ENCODE measurements around the gene EDRF1.

EDRF1 gene

DNA sequence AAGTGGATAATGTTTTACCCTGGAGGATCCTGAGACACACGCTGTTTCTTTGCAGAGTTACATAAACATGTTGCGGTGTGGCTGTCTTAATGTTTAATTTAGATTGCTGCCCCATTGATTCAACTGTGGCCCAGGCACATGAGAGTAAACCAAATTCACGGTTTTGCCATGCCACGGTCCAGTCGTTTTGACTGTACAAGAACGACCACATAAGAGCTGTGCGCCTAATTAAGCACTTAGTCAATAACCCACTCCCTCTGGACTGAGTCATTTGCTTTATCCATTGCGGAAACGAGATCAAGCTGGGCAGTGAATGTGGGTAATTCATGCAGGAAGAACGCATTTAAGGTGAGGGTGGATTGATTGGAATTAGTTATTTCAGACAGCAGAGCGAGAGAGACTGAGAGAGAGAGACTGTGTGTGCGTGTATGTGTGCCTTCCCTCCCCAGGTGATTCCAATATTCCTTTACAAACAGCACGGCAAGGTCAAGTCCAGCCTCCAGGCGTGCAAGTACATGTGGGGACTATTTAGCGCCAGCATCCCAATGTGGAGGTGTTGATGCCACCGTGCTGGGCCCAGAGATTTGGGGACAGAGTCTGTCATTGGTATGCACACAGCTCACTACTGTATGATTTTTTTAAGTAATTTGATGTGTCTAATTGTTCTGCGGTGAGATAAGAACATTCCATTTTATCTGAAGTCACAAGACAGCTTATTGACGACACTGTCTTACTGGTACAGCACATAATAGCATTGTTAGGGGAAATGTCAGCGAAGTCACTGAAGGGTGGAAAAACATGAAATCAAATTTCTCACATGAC, 28.1 kb upstream of the EDRF1 start:
- Histone ChIP-seq H3K27ac (ENCODE audit: extremely low read depth, low read depth, low read length) (peak overlapping the region; percentile 35; the same call in 1 of the 2 replicates), H3K4me1 (ENCODE audit: control insufficient read depth, insufficient read depth, low read length) (peaks cover 33% of the 10 kb centered on the region), H3K4me3 (ENCODE audit: low read depth, low read length) (no peak overlapping the region), H3K9me3 (ENCODE audit: control insufficient read depth, insufficient read depth, low read depth, low read length) (no peaks in the 10 kb centered on the region), H3K36me3 (ENCODE audit: control insufficient read depth in 2 of 2, insufficient read depth in 1 of 2, low read length in 2 of 2) (no peaks in the 10 kb centered on the region)
- POLR2A ChIA-PET, result interaction anchor here (0.6 to 1.3 kb wide), 5 partner anchors 9 to 531 kb away, joined by 3 to 10 read pairs (median 5); partner anchors contain the start of genes CTBP2, EDRF1 and TEX36
- CTCF ChIA-PET, result interaction anchor here (0.6 to 0.7 kb wide), 2 partner anchors 34 to 739 kb away, joined by 3 read pairs; no protein-coding TSS in a partner anchor
- TF ChIP-seq ZNF48 (tag by site-specific recombination; IDR thresholded peaks at IDR 0.05) (no peak), KLF1 (tag by site-specific recombination; IDR thresholded peaks at IDR 0.05) (no peak), GLI4 (tag by site-specific recombination; IDR thresholded peaks at IDR 0.05) (no peak), ZFP41 (tag by site-specific recombination; IDR thresholded peaks at IDR 0.05; ENCODE audit: borderline replicate concordance) (no peak), ZNF112 (tag by site-specific recombination; IDR thresholded peaks at IDR 0.05) (no peak), ZBTB20 (tag by site-specific recombination; IDR thresholded peaks at IDR 0.05) (peak; percentile 55; the same call in 1 of the 2 replicates), ZNF558 (tag by site-specific recombination; IDR thresholded peaks at IDR 0.05) (no peak; the same call in 1 of the 2 replicates), BCL11B (tag by site-specific recombination; IDR thresholded peaks at IDR 0.05; ENCODE audit: low read depth) (peak; percentile 65; the same call in 1 of the 2 replicates), ZNF548 (tag by site-specific recombination; IDR thresholded peaks at IDR 0.05) (no peak), ZBTB48 (tag by site-specific recombination; IDR thresholded peaks at IDR 0.05) (no peak), ZNF350 (tag by site-specific recombination; IDR thresholded peaks at IDR 0.05) (no peak), ZNF140 (tag by site-specific recombination; IDR thresholded peaks at IDR 0.05) (no peak), ZNF19 (tag by site-specific recombination; IDR thresholded peaks at IDR 0.05; ENCODE audit: low read depth) (no peak), PATZ1 (tag by site-specific recombination; IDR thresholded peaks at IDR 0.05) (peak; percentile 77), ZNF692 (tag by site-specific recombination; IDR thresholded peaks at IDR 0.05) (peak; percentile 82; the same call in 1 of the 2 replicates), ZNF174 (tag by site-specific recombination; IDR thresholded peaks at IDR 0.05) (no peak), ZNF561 (tag by site-specific recombination; IDR thresholded peaks at IDR 0.05; ENCODE audit: borderline replicate concordance) (no peak), ZNF2 (tag by site-specific recombination; IDR thresholded peaks at IDR 0.05) (peak; percentile 20; the same call in 1 of the 2 replicates), SALL2 (tag by site-specific recombination; IDR thresholded peaks at IDR 0.05; ENCODE audit: borderline replicate concordance) (no peak), ZNF335 (tag by site-specific recombination; conservative IDR thresholded peaks at IDR 0.05) (peak; percentile 68), HOXA7 (CRISPR knock-in tag; IDR thresholded peaks at IDR 0.05; ENCODE audit: borderline replicate concordance) (no peak), ZBTB17 (tag by site-specific recombination; IDR thresholded peaks at IDR 0.05) (peak; percentile 84), ELK4 (IDR thresholded peaks at IDR 0.05; ENCODE audit: borderline replicate concordance, low read depth, low read length) (no peak), ZNF529 (tag by site-specific recombination; IDR thresholded peaks at IDR 0.05; ENCODE audit: insufficient replicate concordance) (no peak), ZNF549 (tag by site-specific recombination; IDR thresholded peaks at IDR 0.05) (peak; percentile 11; the same call in 1 of the 2 replicates), SCRT2 (tag by site-specific recombination; IDR thresholded peaks at IDR 0.05) (no peak), TRIM28 (IDR thresholded peaks at IDR 0.05; ENCODE audit: borderline replicate concordance, low read length) (peak; percentile 64), ZNF175 (tag by site-specific recombination; IDR thresholded peaks at IDR 0.05) (no peak), ZNF785 (tag by site-specific recombination; IDR thresholded peaks at IDR 0.05) (no peak), FEZF1 (tag by site-specific recombination; IDR thresholded peaks at IDR 0.05) (no peak; the same call in 1 of the 2 replicates), ZNF138 (tag by site-specific recombination; IDR thresholded peaks at IDR 0.05; ENCODE audit: borderline replicate concordance) (no peak)
- TF ChIP-seq, protein P1, sequence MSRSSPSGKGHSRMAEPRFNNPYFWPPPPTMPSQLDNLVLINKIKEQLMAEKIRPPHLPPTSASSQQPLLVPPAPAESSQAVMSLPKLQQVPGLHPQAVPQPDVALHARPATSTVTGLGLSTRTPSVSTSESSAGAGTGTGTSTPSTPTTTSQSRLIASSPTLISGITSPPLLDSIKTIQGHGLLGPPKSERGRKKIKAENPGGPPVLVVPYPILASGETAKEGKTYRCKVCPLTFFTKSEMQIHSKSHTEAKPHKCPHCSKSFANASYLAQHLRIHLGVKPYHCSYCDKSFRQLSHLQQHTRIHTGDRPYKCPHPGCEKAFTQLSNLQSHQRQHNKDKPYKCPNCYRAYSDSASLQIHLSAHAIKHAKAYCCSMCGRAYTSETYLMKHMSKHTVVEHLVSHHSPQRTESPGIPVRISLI (tag by site-specific recombination; IDR thresholded peaks at IDR 0.05), result peak; percentile 90
- TF ChIP-seq, protein P2, sequence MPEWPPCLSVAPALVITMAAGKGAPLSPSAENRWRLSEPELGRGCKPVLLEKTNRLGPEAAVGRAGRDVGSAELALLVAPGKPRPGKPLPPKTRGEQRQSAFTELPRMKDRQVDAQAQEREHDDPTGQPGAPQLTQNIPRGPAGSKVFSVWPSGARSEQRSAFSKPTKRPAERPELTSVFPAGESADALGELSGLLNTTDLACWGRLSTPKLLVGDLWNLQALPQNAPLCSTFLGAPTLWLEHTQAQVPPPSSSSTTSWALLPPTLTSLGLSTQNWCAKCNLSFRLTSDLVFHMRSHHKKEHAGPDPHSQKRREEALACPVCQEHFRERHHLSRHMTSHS (tag by site-specific recombination; IDR thresholded peaks at IDR 0.05), result no peak

Data from HEK293 (cell line).